Fibroblast of lung (primary cell): Measurements from ENCODE around the gene RPS26.

Experiments
- CTCF ChIP-seq, 2 donors: IDR thresholded peaks in 1 of 2; conservative IDR thresholded peaks in 1 of 2; 1 replicate in 1 of 2; 2 replicates in 1 of 2; pipeline ENCODE4 v1.5.1; 2011 to 2012; ENCODE audit warnings: low read length in 2 of 2, control low read depth in 1 of 2, inconsistent platforms in 1 of 2, low read depth in 1 of 2, mild to moderate bottlenecking in 1 of 2
- EZH2 ChIP-seq: IDR thresholded peaks from 2 replicates; pipeline ENCODE4 v1.5.1; 2012; ENCODE audit warnings: low read length, control low read depth, mild to moderate bottlenecking; ENCODE audit errors: missing control alignments

DNA sequence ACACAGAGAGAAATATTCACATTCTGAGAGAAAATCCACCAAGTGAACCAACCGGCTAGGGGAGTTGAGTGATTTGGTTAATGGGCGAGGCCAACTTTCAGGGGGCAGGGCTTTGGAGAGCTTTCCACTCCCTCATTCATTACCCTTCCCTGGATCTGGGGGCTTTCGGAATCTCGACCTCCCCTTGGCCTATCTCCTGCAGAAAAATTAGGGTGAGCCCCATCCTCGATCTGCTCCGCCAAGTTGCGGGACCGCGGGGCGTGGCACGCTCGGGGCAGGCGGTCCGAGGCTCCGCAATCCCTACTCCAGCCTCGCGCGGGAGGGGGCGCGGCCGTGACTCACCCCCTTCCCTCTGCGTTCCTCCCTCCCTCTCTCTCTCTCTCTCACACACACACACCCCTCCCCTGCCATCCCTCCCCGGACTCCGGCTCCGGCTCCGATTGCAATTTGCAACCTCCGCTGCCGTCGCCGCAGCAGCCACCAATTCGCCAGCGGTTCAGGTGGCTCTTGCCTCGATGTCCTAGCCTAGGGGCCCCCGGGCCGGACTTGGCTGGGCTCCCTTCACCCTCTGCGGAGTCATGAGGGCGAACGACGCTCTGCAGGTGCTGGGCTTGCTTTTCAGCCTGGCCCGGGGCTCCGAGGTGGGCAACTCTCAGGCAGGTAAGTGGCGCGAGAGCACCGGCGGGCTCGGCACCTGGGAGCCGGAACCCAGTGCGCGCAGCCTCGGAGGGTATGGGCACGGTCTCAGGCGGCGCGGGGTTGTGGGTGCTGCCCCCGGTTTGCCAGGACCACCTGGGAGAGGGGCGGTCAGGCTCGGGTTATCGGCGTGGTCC is 38.2 kb downstream of the RPS26 start, which contains the start of gene ERBB3:
- no peak for TF ChIP-seq CTCF (conservative IDR thresholded peaks at IDR 0.05 in 1 of 2, IDR thresholded peaks at IDR 0.05 in 1 of 2; ENCODE audit: low read depth in 1 of 2, low read length in 2 of 2)
- TF ChIP-seq EZH2 = no peak
